ACC112 (cell line): ENCODE data around the gene HSH2D.

Experiments
- H2AFZ ChIP-seq: fragments of 200-600 bp; sonication (generic); one replicate; pipeline ENCODE4 v1.6.0; 2017; ENCODE audit warnings: antibody characterized with exemption, low read length; ENCODE audit not compliant: unreplicated experiment
- H3K27ac ChIP-seq: fragments of 200-600 bp; sonication (generic); 2 replicates; pipeline ENCODE4 v1.5.1; 2014; ENCODE audit warnings: low read depth, mild to moderate bottlenecking, antibody characterized with exemption, low read length, moderate library complexity
- H3K27me3 ChIP-seq: fragments of 200-600 bp; sonication (generic); 2 replicates; pipeline ENCODE4 v1.6.1; 2014; ENCODE audit warnings: mild to moderate bottlenecking, antibody characterized with exemption, low read length, moderate library complexity, mixed read lengths; ENCODE audit not compliant: insufficient read depth
- H3K36me3 ChIP-seq: fragments of 200-600 bp; sonication (generic); 2 replicates; pipeline ENCODE4 v1.6.1; 2016; ENCODE audit warnings: mild to moderate bottlenecking, antibody characterized with exemption, low read length, moderate library complexity, mixed read lengths; ENCODE audit not compliant: insufficient read depth
- H3K4me1 ChIP-seq: fragments of 200-600 bp; sonication (generic); one replicate; pipeline ENCODE4 v1.6.1; 2016; ENCODE audit warnings: low read length, mixed read lengths; ENCODE audit not compliant: insufficient read depth, unreplicated experiment, control insufficient read depth
- H3K4me3 ChIP-seq: fragments of 200-600 bp; sonication (generic); 2 replicates; pipeline ENCODE4 v1.5.1; 2014; ENCODE audit warnings: mild to moderate bottlenecking, low read depth, low read length
- H3K79me2 ChIP-seq: fragments of 200-600 bp; sonication (generic); one replicate; pipeline ENCODE4 v1.6.0; 2016; ENCODE audit warnings: low read length; ENCODE audit not compliant: control insufficient read depth, unreplicated experiment, insufficient read depth

Gene HSH2D

DNA sequence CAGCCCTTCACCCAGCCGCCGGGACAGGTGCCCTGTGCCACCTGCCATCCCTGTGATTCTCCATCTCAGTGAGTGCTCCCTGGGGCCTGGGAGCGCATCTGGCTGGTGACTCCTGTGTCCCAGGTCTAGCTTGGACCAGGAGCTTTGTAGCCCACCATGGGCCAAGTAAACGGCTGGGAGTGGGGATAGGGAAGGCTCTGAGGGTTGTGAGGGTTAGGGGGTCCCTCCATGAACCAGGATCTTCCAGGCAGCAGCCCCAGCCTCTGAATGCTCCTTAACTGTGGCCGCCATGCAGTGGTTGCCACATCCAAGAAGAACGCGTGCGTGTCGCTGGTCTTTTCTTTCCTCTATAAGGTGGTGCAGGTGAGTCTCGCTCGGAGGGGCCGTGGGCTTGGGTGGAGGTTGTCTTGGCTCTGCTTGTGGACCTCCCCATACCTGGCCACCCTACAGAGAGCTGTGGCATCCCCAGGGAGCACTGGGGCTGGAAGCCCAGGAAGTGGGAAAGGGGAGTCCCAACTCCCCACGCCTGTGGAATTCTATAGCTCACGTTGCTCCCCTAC is 62.6 kb downstream of the HSH2D start:
- H3K27me3 ChIP-seq: no peaks in the 10 kb centered on the region
- no peaks in the 10 kb centered on the region for H3K4me1 ChIP-seq
- peaks cover 18% of the 10 kb centered on the region; the same call in 1 of the 2 replicates for H3K36me3 ChIP-seq
- no peak overlapping the region for H2AFZ ChIP-seq
- no peak overlapping the region for H3K4me3 ChIP-seq
- H3K79me2 ChIP-seq: peaks cover 20% of the 10 kb centered on the region
- H3K27ac ChIP-seq: no peak overlapping the region

GRCh38 chr19:16206637-16207036 is 63.2 kb downstream of the HSH2D start:
- Histone ChIP-seq H3K4me3 (no peak overlapping the region), H3K79me2 (peaks cover 18% of the 10 kb centered on the region), H2AFZ (no peak overlapping the region), H3K36me3 (peaks cover 18% of the 10 kb centered on the region; the same call in 1 of the 2 replicates), H3K27me3 (no peaks in the 10 kb centered on the region), H3K27ac (no peak overlapping the region), H3K4me1 (no peaks in the 10 kb centered on the region)

GRCh38 chr19:16207063-16207462 is 63.6 kb downstream of the HSH2D start:
- H3K79me2 ChIP-seq: peaks cover 15% of the 10 kb centered on the region
- no peak overlapping the region for H3K4me3 ChIP-seq
- H3K27me3 ChIP-seq: no peaks in the 10 kb centered on the region
- H3K36me3 ChIP-seq: peaks cover 18% of the 10 kb centered on the region; the same call in 1 of the 2 replicates
- H2AFZ ChIP-seq: no peak overlapping the region
- no peak overlapping the region for H3K27ac ChIP-seq
- H3K4me1 ChIP-seq: no peaks in the 10 kb centered on the region

GRCh38 chr19:16207490-16208025 is 64.1 kb downstream of the HSH2D start:
- Histone ChIP-seq H3K36me3 (peaks cover 18% of the 10 kb centered on the region; the same call in 1 of the 2 replicates), H3K79me2 (peaks cover 13% of the 10 kb centered on the region), H3K4me1 (no peaks in the 10 kb centered on the region), H3K4me3 (no peak overlapping the region), H3K27ac (no peak overlapping the region), H3K27me3 (no peaks in the 10 kb centered on the region), H2AFZ (no peak overlapping the region)
